ENCODE measurements around the gene TNFRSF1A. TPM values are rescaled to one million over a fixed set of nuclear protein-coding genes. Genes with fewer than 3 reads are reported as not detected.

The TNFRSF1A gene
- polyA plus RNA-seq, 1 donor (not counting 4 experiments of a cell fraction or from before 2014, with no cell fraction given) = 101 TPM

- peak overlapping the region; percentile 98 for H3K27ac ChIP-seq (ENCODE audit: control insufficient read depth, insufficient read depth, low read length)
- peaks cover 37 to 67% of the 10 kb centered on the region in 2 experiments for H3K36me3 ChIP-seq (ENCODE audit: control insufficient read depth in 2 of 2, extremely low read depth in 1 of 2, insufficient read depth in 2 of 2, low read length in 2 of 2)
- peaks cover 51% of the 10 kb centered on the region for H3K4me1 ChIP-seq (ENCODE audit: control insufficient read depth, extremely low read depth, insufficient read depth, low read length)
- H3K9ac ChIP-seq (ENCODE audit: control insufficient read depth, extremely low read depth, insufficient read depth, low read length) = no peak overlapping the region
- H3K79me2 ChIP-seq (ENCODE audit: control insufficient read depth, insufficient read depth, low read length) = peaks cover 45% of the 10 kb centered on the region
- peaks cover 2% of the 10 kb centered on the region for H4K20me1 ChIP-seq (ENCODE audit: control insufficient read depth, extremely low read depth, insufficient read depth, low read length)
- no peak overlapping the region for H2AFZ ChIP-seq (ENCODE audit: control insufficient read depth, low read length)
- TF ChIP-seq EZH2 (IDR thresholded peaks at IDR 0.05; ENCODE audit: low read length) (no peak), CTCF (optimal IDR thresholded peaks at IDR 0.05 in 1 of 3, IDR thresholded peaks at IDR 0.05 in 1 of 3, conservative IDR thresholded peaks at IDR 0.05 in 1 of 3; ENCODE audit: extremely low read depth in 1 of 3, insufficient read depth in 2 of 3, low read length in 3 of 3) (no peak)
- H3K4me3 ChIP-seq (ENCODE audit: control insufficient read depth in 2 of 3, extremely low read depth in 1 of 3, insufficient read depth in 2 of 3, low read depth in 1 of 3, low read length in 3 of 3) = no peak overlapping the region
- H3K27me3 ChIP-seq (ENCODE audit: control insufficient read depth, extremely low read depth, insufficient read depth, low read length) = no peaks in the 10 kb centered on the region
- no peaks in the 10 kb centered on the region for H3K9me3 ChIP-seq (ENCODE audit: control insufficient read depth, low read depth, low read length)
- dilution Hi-C loops (cut with MboI; ENCODE audit: extremely low pct_ligation_motif_present, low sequenced_read_pairs) = no loop called here
- H3K9me1 ChIP-seq (ENCODE audit: control insufficient read depth, extremely low read depth, insufficient read depth, low read length) = no peaks in the 10 kb centered on the region
- FAIRE-seq (peak; percentile 93), DNase-seq (ENCODE audit: low read depth, low spot score) (no peak)
- H3K4me2 ChIP-seq (ENCODE audit: control insufficient read depth, extremely low read depth, insufficient read depth, low read depth, low read length) = no peak overlapping the region
These were observed 9.4 kb downstream of the TNFRSF1A start for GRCh38 chr12:6332459-6332858.

GRCh38 chr12:6330999-6331714, 10.7 kb downstream of the TNFRSF1A start:
- no peak for TF ChIP-seq CTCF (optimal IDR thresholded peaks at IDR 0.05 in 1 of 3, IDR thresholded peaks at IDR 0.05 in 1 of 3, conservative IDR thresholded peaks at IDR 0.05 in 1 of 3; ENCODE audit: extremely low read depth in 1 of 3, insufficient read depth in 2 of 3, low read length in 3 of 3)
- no peak for TF ChIP-seq EZH2 (IDR thresholded peaks at IDR 0.05; ENCODE audit: low read length)
- no peaks in the 10 kb centered on the region for H3K9me3 ChIP-seq (ENCODE audit: control insufficient read depth, low read depth, low read length)
- H3K9ac ChIP-seq (ENCODE audit: control insufficient read depth, extremely low read depth, insufficient read depth, low read length) = no peak overlapping the region
- no peak overlapping the region for H2AFZ ChIP-seq (ENCODE audit: control insufficient read depth, low read length)
- no peak overlapping the region for H3K27ac ChIP-seq (ENCODE audit: control insufficient read depth, insufficient read depth, low read length)
- H3K4me3 ChIP-seq (ENCODE audit: control insufficient read depth in 2 of 3, extremely low read depth in 1 of 3, insufficient read depth in 2 of 3, low read depth in 1 of 3, low read length in 3 of 3) = no peak overlapping the region
- dilution Hi-C loops (cut with MboI; ENCODE audit: extremely low pct_ligation_motif_present, low sequenced_read_pairs) = no loop called here
- no peak for FAIRE-seq
- peaks cover 2% of the 10 kb centered on the region for H4K20me1 ChIP-seq (ENCODE audit: control insufficient read depth, extremely low read depth, insufficient read depth, low read length)
- peaks cover 38% of the 10 kb centered on the region for H3K79me2 ChIP-seq (ENCODE audit: control insufficient read depth, insufficient read depth, low read length)
- H3K9me1 ChIP-seq (ENCODE audit: control insufficient read depth, extremely low read depth, insufficient read depth, low read length) = no peaks in the 10 kb centered on the region
- peaks cover 46 to 74% of the 10 kb centered on the region in 2 experiments for H3K36me3 ChIP-seq (ENCODE audit: control insufficient read depth in 2 of 2, extremely low read depth in 1 of 2, insufficient read depth in 2 of 2, low read length in 2 of 2)
- no peak overlapping the region for H3K4me2 ChIP-seq (ENCODE audit: control insufficient read depth, extremely low read depth, insufficient read depth, low read depth, low read length)
- no peaks in the 10 kb centered on the region for H3K27me3 ChIP-seq (ENCODE audit: control insufficient read depth, extremely low read depth, insufficient read depth, low read length)
- H3K4me1 ChIP-seq (ENCODE audit: control insufficient read depth, extremely low read depth, insufficient read depth, low read length) = peaks cover 43% of the 10 kb centered on the region
- DNase-seq (ENCODE audit: low read depth, low spot score) = no peak

Measured in keratinocyte (primary cell).